DLD1 (cell line): ENCODE data around the gene F8.

Source experiments
- in situ Hi-C: cut with HindIII; loops from 2 replicates; pipeline ENCODE4 v1.10.0; 2017; ENCODE audit warnings: low sequenced_read_pairs

The F8 gene

GRCh38 chrX:154793084-154793795 is 229.3 kb downstream of the F8 start:
- in situ Hi-C loops = no loop called here

- in situ Hi-C loops = no loop called here
Observed at GRCh38 chrX:154791939-154792338, 230.6 kb downstream of the F8 start.

- in situ Hi-C loops = no loop called here
Observed at GRCh38 chrX:154791467-154791866, 231.1 kb downstream of the F8 start.
